Keratinocyte (primary cell): ENCODE data around the gene ZNF594. TPM values are rescaled to one million over a fixed set of nuclear protein-coding genes. Genes with fewer than 3 reads are reported as not detected.

Source experiments
- DNase-seq: peaks from one replicate; pipeline ENCODE4 v3.0.0-alpha.2; 2011; ENCODE audit warnings: low read depth, missing footprints, low spot score
- FAIRE-seq: peaks from 2 replicates; lab custom pipeline; 2011; peaks lifted over from hg19 to GRCh38; lab: Jason Lieb, UNC
- H2AFZ ChIP-seq: 2 replicates; pipeline ENCODE4 v1.6.0; 2012; ENCODE audit warnings: low read length, control low read depth, inconsistent platforms; ENCODE audit not compliant: control insufficient read depth
- H3K27ac ChIP-seq: 2 replicates; pipeline ENCODE4 v1.5.1; 2011; ENCODE audit warnings: low read length; ENCODE audit not compliant: control insufficient read depth, insufficient read depth
- H3K27me3 ChIP-seq: 3 replicates; pipeline ENCODE4 v1.6.0; 2011; ENCODE audit warnings: low read length; ENCODE audit not compliant: control insufficient read depth, insufficient read depth; ENCODE audit errors: extremely low read depth
- H3K36me3 ChIP-seq, 2 experiments: 2 replicates in 1 of 2; 3 replicates in 1 of 2; pipeline ENCODE4 v1.5.1; 2011; ENCODE audit warnings: low read length in 2 of 2, mild to moderate bottlenecking in 1 of 2; ENCODE audit not compliant: control insufficient read depth in 2 of 2, insufficient read depth in 2 of 2; ENCODE audit errors: extremely low read depth in 1 of 2
- H3K4me1 ChIP-seq: 3 replicates; pipeline ENCODE4 v1.5.1; 2011; ENCODE audit warnings: low read length; ENCODE audit not compliant: control insufficient read depth, insufficient read depth; ENCODE audit errors: extremely low read depth
- H3K4me2 ChIP-seq: 3 replicates; pipeline ENCODE4 v1.6.0; 2011; ENCODE audit warnings: low read depth, low read length; ENCODE audit not compliant: control insufficient read depth, insufficient read depth; ENCODE audit errors: extremely low read depth
- H3K4me3 ChIP-seq, 3 experiments: fragments of 200-600 bp in 1 of 3; sonication (generic) in 1 of 3; 2 replicates in 2 of 3; 3 replicates in 1 of 3; pipeline ENCODE4 v1.5.1; 2011 to 2016; ENCODE audit warnings: low read length in 3 of 3, mild to moderate bottlenecking in 3 of 3, control low read depth in 2 of 3, inconsistent platforms in 1 of 3, low read depth in 1 of 3, mixed read lengths in 1 of 3, mixed run types in 1 of 3, moderate library complexity in 1 of 3; ENCODE audit not compliant: control insufficient read depth in 2 of 3, insufficient read depth in 2 of 3; ENCODE audit errors: extremely low read depth in 1 of 3
- H3K79me2 ChIP-seq: 2 replicates; pipeline ENCODE4 v1.6.0; 2012; ENCODE audit warnings: low read length; ENCODE audit not compliant: control insufficient read depth, insufficient read depth
- H3K9ac ChIP-seq: 3 replicates; pipeline ENCODE4 v1.6.0; 2011; ENCODE audit warnings: low read length; ENCODE audit not compliant: control insufficient read depth, insufficient read depth; ENCODE audit errors: extremely low read depth
- H3K9me1 ChIP-seq: 3 replicates; pipeline ENCODE4 v1.6.0; 2011; ENCODE audit warnings: low read length; ENCODE audit not compliant: control insufficient read depth, insufficient read depth; ENCODE audit errors: extremely low read depth
- H3K9me3 ChIP-seq: 2 replicates; pipeline ENCODE4 v1.5.1; 2012; ENCODE audit warnings: low read depth, low read length; ENCODE audit not compliant: control insufficient read depth
- H4K20me1 ChIP-seq: 3 replicates; pipeline ENCODE4 v1.6.0; 2011; ENCODE audit warnings: low read length; ENCODE audit not compliant: control insufficient read depth, insufficient read depth; ENCODE audit errors: extremely low read depth
- CTCF ChIP-seq, 3 experiments: IDR thresholded peaks in 1 of 3; conservative IDR thresholded peaks in 1 of 3; optimal IDR thresholded peaks in 1 of 3; 2 replicates in 2 of 3; 3 replicates in 1 of 3; pipeline versions ENCODE3 to v1.5.1; 2011; ENCODE audit warnings: low read length in 3 of 3, mild to moderate bottlenecking in 3 of 3, moderate library complexity in 2 of 3, control low read depth in 1 of 3, inconsistent platforms in 1 of 3; ENCODE audit not compliant: insufficient read depth in 2 of 3; ENCODE audit errors: extremely low read depth in 1 of 3
- EZH2 ChIP-seq: IDR thresholded peaks from one replicate; pipeline ENCODE4 v1.6.1; 2012; ENCODE audit warnings: inconsistent platforms, mild to moderate bottlenecking, low read length, moderate library complexity
- dilution Hi-C: fragments of 300-500 bp; cut with MboI; formaldehyde crosslinking; loops from one replicate; pipeline ENCODE4 v1.7.0; 2020; ENCODE audit warnings: low sequenced_read_pairs; ENCODE audit not compliant: extremely low pct_ligation_motif_present
- polyA plus RNA-seq, 5 experiments: library from polyadenylated mRNA; depleted of rRNA in 3 of 5; stranded (reverse) in 3 of 5; stranded (forward) in 1 of 5; unstranded in 1 of 5; fragments of >200 nt; gene quantifications; 1 replicate in 1 of 5; 2 replicates in 3 of 5; 3 replicates in 1 of 5; pipeline versions ENCODE4 v1.2.1 to v1.2.3, GENCODE V29; 2011 to 2012; ENCODE audit warnings: missing spikeins in 2 of 5, low read depth in 1 of 5, low replicate concordance in 1 of 5

Gene ZNF594
- polyA plus RNA-seq, 1 donor (not counting 4 experiments of a cell fraction or from before 2014, with no cell fraction given) = 2.1 TPM

GRCh38 chr17:5203908-5204294 is 12.2 kb upstream of the ZNF594 start:
- Histone ChIP-seq H3K4me1 (no peaks in the 10 kb centered on the region), H4K20me1 (no peaks in the 10 kb centered on the region), H3K9me3 (no peaks in the 10 kb centered on the region), H3K27ac (no peak overlapping the region), H3K79me2 (no peaks in the 10 kb centered on the region), H3K4me2 (no peak overlapping the region), H3K36me3 (no peaks in the 10 kb centered on the region), H3K4me3 (no peak overlapping the region), H3K9me1 (no peaks in the 10 kb centered on the region), H2AFZ (no peak overlapping the region), H3K27me3 (no peaks in the 10 kb centered on the region), H3K9ac (no peak overlapping the region)
- no peak for FAIRE-seq
- no peak for DNase-seq
- TF ChIP-seq CTCF (optimal IDR thresholded peaks at IDR 0.05 in 1 of 3, IDR thresholded peaks at IDR 0.05 in 1 of 3, conservative IDR thresholded peaks at IDR 0.05 in 1 of 3; ENCODE audit: extremely low read depth in 1 of 3, insufficient read depth in 2 of 3, low read length in 3 of 3) (no peak), EZH2 (no peak)
- dilution Hi-C loops = no loop called here

- dilution Hi-C loops = no loop called here
- TF ChIP-seq EZH2 = no peak
- no peak for TF ChIP-seq CTCF (optimal IDR thresholded peaks at IDR 0.05 in 1 of 3, IDR thresholded peaks at IDR 0.05 in 1 of 3, conservative IDR thresholded peaks at IDR 0.05 in 1 of 3; ENCODE audit: extremely low read depth in 1 of 3, insufficient read depth in 2 of 3, low read length in 3 of 3)
- H3K4me2 ChIP-seq = no peak overlapping the region
These were observed 11.7 kb upstream of the ZNF594 start for GRCh38 chr17:5203178-5203907.

More at GRCh38 chr17:5203178-5203907, 11.7 kb upstream of the ZNF594 start:
- no peaks in the 10 kb centered on the region for H3K9me3 ChIP-seq
- no peak overlapping the region for H2AFZ ChIP-seq
- FAIRE-seq (no peak), DNase-seq (no peak)
- no peak overlapping the region for H3K9ac ChIP-seq
- no peaks in the 10 kb centered on the region for H4K20me1 ChIP-seq
- H3K79me2 ChIP-seq = no peaks in the 10 kb centered on the region
- no peaks in the 10 kb centered on the region for H3K36me3 ChIP-seq
- no peak overlapping the region for H3K27ac ChIP-seq
- H3K27me3 ChIP-seq = no peaks in the 10 kb centered on the region
- H3K4me1 ChIP-seq = no peaks in the 10 kb centered on the region
- H3K4me3 ChIP-seq = no peak overlapping the region
- no peaks in the 10 kb centered on the region for H3K9me1 ChIP-seq
